Peyer's patch (tissue), 4 donors: ENCODE data around the gene GTPBP3. TPM values are rescaled to one million over a fixed set of nuclear protein-coding genes. Genes with fewer than 3 reads are reported as not detected.

ENCODE experiments used
- DNase-seq, 3 donors: peaks; one replicate each; pipeline ENCODE4 v3.0.0-alpha.2; 2017 to 2019
- H3K27ac ChIP-seq, 4 donors: fragments of 200-600 bp; sonication (generic); one replicate each; pipeline ENCODE4 v1.5.1; 2016 to 2019
- H3K27me3 ChIP-seq, 2 donors: fragments of 200-600 bp; sonication (generic); one replicate each; pipeline ENCODE4 v1.5.1; 2019
- H3K36me3 ChIP-seq, 3 donors: fragments of 200-600 bp; sonication (generic); one replicate each; pipeline ENCODE4 v1.5.1; 2016 to 2019
- H3K4me1 ChIP-seq, 4 donors: fragments of 200-600 bp; sonication (generic); one replicate each; pipeline ENCODE4 v1.5.1; 2016 to 2019
- H3K4me3 ChIP-seq, 4 donors: fragments of 200-600 bp; sonication (generic); 1 replicate in 3 of 4; 2 replicates in 1 of 4; pipeline ENCODE4 v1.5.1; 2016 to 2019; ENCODE audit warnings: mild to moderate bottlenecking in 1 of 4
- H3K9me3 ChIP-seq, 4 donors: fragments of 200-600 bp; sonication (generic); one replicate each; pipeline ENCODE4 v1.5.1; 2016 to 2019; ENCODE audit warnings: mild to moderate bottlenecking in 1 of 4
- POLR2A ChIP-seq, 2 donors: fragments of 450-650 bp; IDR thresholded peaks; one replicate each; pipeline ENCODE4 v1.5.1; 2017; ENCODE audit warnings: antibody characterized with exemption in 2 of 2, mild to moderate bottlenecking in 2 of 2, moderate library complexity in 2 of 2
- total RNA-seq, 4 donors: library from RNA; depleted of rRNA; stranded (reverse); fragments of >200 nt; gene quantifications; one replicate each; pipeline ENCODE4 v1.1.0, GENCODE V29; 2016
- TF ChIP-seq, protein P1 (sequence below), 6 experiments: fragments of 450-650 bp in 4 of 6; fragments of 200-600 bp in 2 of 6; sonication (generic) in 1 of 6; IDR thresholded peaks; one replicate each; pipeline ENCODE4 v1.5.1; 2017 to 2019; ENCODE audit warnings: antibody characterized with exemption in 6 of 6, mild to moderate bottlenecking in 3 of 6, moderate library complexity in 1 of 6

GTPBP3 gene
- total RNA-seq, 4 donors from 2014 or later = 40.5 to 74.4 (median 57.7) TPM

GRCh38 chr19:17341386-17341785, 4.0 kb downstream of the GTPBP3 start:
- TF ChIP-seq, protein P1, sequence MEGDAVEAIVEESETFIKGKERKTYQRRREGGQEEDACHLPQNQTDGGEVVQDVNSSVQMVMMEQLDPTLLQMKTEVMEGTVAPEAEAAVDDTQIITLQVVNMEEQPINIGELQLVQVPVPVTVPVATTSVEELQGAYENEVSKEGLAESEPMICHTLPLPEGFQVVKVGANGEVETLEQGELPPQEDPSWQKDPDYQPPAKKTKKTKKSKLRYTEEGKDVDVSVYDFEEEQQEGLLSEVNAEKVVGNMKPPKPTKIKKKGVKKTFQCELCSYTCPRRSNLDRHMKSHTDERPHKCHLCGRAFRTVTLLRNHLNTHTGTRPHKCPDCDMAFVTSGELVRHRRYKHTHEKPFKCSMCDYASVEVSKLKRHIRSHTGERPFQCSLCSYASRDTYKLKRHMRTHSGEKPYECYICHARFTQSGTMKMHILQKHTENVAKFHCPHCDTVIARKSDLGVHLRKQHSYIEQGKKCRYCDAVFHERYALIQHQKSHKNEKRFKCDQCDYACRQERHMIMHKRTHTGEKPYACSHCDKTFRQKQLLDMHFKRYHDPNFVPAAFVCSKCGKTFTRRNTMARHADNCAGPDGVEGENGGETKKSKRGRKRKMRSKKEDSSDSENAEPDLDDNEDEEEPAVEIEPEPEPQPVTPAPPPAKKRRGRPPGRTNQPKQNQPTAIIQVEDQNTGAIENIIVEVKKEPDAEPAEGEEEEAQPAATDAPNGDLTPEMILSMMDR (IDR thresholded peaks at IDR 0.05) = no peak
- no peak for TF ChIP-seq POLR2A (IDR thresholded peaks at IDR 0.05)
- H3K27me3 ChIP-seq = no peaks in the 10 kb centered on the region
- no peak for DNase-seq
- H3K27ac ChIP-seq = no peak overlapping the region
- no peaks in the 10 kb centered on the region for H3K36me3 ChIP-seq
- no peak overlapping the region for H3K4me3 ChIP-seq
- H3K9me3 ChIP-seq = no peaks in the 10 kb centered on the region
- peaks cover 0 to 11% (median 6%) of the 10 kb centered on the region in 4 donors for H3K4me1 ChIP-seq

DNA sequence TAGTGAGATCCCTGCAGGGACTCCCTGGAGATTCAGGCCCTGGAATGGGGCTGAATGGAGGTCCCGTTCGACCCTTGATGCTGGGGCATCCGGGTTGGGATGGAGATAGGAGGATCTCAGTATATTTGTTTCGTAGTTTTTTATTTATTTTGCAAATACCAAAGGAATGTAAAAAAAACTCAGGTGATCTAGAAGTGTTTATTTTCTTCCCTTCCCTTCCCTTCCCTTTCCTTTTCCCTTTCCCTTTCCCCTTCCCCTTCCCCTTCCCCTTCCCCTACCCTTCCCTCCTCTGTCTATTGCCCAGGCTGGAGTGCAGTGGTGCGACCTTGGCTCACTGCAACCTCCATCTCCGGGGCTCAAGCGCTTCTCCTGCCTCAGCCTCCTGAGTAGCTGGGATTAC, 4.5 kb downstream of the GTPBP3 start:
- no peak for DNase-seq
- Histone ChIP-seq H3K27me3 (no peaks in the 10 kb centered on the region), H3K9me3 (no peaks in the 10 kb centered on the region), H3K27ac (no peak overlapping the region), H3K36me3 (no peaks in the 10 kb centered on the region), H3K4me1 (peaks cover 0 to 15% (median 6%) of the 10 kb centered on the region in 4 donors), H3K4me3 (no peak overlapping the region)
- TF ChIP-seq, protein P1 (IDR thresholded peaks at IDR 0.05) = no peak
- no peak for TF ChIP-seq POLR2A (IDR thresholded peaks at IDR 0.05)

DNA sequence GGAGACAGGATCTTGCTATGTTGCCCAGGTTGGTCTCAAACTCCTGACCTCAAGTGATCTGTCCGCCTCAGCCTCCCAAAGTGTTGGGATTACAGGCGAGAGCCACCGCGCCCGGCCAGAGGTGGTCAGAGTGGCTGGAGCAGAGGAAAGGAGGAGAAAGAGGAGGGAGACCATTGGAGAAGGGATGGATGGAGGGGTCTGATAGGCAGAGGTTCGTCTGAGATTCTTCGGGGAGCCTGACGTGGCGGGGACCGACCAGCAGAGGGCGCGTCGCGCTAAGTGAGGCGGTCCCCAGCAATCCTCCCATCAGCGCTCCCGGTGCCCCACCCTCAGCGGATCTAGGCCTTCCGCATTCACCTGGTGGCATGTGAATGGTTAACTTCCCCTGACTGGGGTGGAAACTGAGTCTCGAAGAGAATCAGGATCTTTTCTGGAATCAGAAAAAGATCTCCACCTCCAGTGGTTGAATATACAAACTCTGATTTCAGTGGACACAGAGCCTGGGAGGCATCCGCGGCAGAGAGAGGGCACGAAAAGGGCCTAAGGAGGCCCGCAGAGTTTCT, 8.8 kb downstream of the GTPBP3 start:
- TF ChIP-seq POLR2A (IDR thresholded peaks at IDR 0.05) = no peak
- TF ChIP-seq, protein P1 (IDR thresholded peaks at IDR 0.05) = peak; percentile 89 to 94 (median 90)
- H3K27ac ChIP-seq = peak overlapping the region in 2 of 4 donors; percentile 3 to 17
- no peaks in the 10 kb centered on the region for H3K9me3 ChIP-seq
- no peaks in the 10 kb centered on the region for H3K27me3 ChIP-seq
- no peaks in the 10 kb centered on the region for H3K36me3 ChIP-seq
- DNase-seq = peak; percentile 72 to 92 (median 85)
- peaks cover 0 to 6% (median 0%) of the 10 kb centered on the region in 4 donors for H3K4me1 ChIP-seq
- no peak overlapping the region for H3K4me3 ChIP-seq

DNA sequence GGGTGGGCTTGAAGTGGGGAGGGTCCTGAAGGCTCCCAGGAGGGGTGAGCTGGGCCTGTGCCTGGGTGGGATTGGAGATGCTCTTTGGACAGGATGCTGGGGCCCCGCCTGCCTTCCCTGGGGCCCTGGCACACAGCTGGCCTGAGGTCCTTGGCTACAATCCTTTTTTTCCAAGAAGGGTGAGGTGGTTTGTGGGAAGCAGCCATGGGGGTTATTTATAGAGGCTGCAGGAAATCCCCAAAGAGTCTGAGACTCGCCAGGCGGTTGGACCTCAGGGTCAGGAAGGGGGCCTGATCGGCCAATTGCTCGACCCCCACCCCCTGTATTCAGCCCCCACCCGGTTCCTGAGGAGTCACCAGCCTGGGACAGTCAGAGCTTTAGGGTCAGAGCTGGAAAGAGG, 10.0 kb downstream of the GTPBP3 start:
- DNase-seq = no peak
- H3K36me3 ChIP-seq = no peaks in the 10 kb centered on the region
- H3K4me3 ChIP-seq = no peak overlapping the region
- H3K4me1 ChIP-seq = peaks cover 0 to 6% (median 0%) of the 10 kb centered on the region in 4 donors
- no peaks in the 10 kb centered on the region for H3K27me3 ChIP-seq
- peak overlapping the region; percentile 12 to 52 (median 30) for H3K27ac ChIP-seq
- no peak for TF ChIP-seq POLR2A (IDR thresholded peaks at IDR 0.05)
- TF ChIP-seq, protein P1 (IDR thresholded peaks at IDR 0.05) = no peak
- no peaks in the 10 kb centered on the region for H3K9me3 ChIP-seq

- H3K4me3 ChIP-seq = no peak overlapping the region
- no peaks in the 10 kb centered on the region for H3K36me3 ChIP-seq
- TF ChIP-seq POLR2A (IDR thresholded peaks at IDR 0.05) = no peak
- TF ChIP-seq, protein P1 (IDR thresholded peaks at IDR 0.05) = no peak
- no peak for DNase-seq
- H3K27ac ChIP-seq = peak overlapping the region in 2 of 4 donors; percentile 12 to 22
- no peaks in the 10 kb centered on the region for H3K9me3 ChIP-seq
- H3K27me3 ChIP-seq = no peaks in the 10 kb centered on the region
- peaks cover 0 to 6% (median 0%) of the 10 kb centered on the region in 4 donors for H3K4me1 ChIP-seq
Measured at GRCh38 chr19:17347877-17348276, 10.5 kb downstream of the GTPBP3 start.
